ENCODE results near the gene ABCA12. TPM values are rescaled to one million over a fixed set of nuclear protein-coding genes. Genes with fewer than 3 reads are reported as not detected.

ABCA12 gene
- total RNA-seq, 2 experiments from 2014 or later, result not detected

DNA sequence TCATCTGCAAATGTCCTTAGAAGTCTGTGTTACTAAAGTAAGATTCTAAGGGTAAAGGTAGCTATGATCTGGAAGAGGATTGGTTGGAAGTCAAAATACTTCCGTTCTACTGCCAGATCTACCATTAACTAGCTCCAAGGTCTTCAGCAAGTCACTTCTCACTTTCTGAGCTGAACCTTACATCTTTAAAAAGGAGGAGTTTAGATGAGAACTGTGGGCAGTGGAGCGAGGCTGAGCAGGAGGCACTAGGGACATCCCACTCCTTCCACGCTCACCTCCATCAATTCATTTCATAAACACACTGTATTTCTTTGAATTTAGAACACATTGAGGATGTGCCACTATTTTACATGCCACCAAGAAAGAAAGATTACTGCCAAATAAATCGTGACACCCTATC lies 143.0 kb downstream of the ABCA12 start:
- POLR2A ChIA-PET, result no interaction called here
- H3K36me3 Mint-ChIP-seq (ENCODE audit: low read depth), result no peaks in the 10 kb centered on the region
- no peak for DNase-seq
- intact Hi-C loops (cut with DNase I, micrococcal nuclease), result no loop called here
- H3K9me3 ChIP-seq (ENCODE audit: control insufficient read depth in 1 of 2, insufficient read depth in 1 of 2, low read length in 2 of 2), result no peaks in the 10 kb centered on the region
- no peaks in the 10 kb centered on the region for H3K4me1 ChIP-seq (ENCODE audit: insufficient read depth, low read length)
- no peaks in the 10 kb centered on the region for H3K27me3 Mint-ChIP-seq
- H3K27ac Mint-ChIP-seq, result no peak overlapping the region
- TF ChIP-seq, protein P1, sequence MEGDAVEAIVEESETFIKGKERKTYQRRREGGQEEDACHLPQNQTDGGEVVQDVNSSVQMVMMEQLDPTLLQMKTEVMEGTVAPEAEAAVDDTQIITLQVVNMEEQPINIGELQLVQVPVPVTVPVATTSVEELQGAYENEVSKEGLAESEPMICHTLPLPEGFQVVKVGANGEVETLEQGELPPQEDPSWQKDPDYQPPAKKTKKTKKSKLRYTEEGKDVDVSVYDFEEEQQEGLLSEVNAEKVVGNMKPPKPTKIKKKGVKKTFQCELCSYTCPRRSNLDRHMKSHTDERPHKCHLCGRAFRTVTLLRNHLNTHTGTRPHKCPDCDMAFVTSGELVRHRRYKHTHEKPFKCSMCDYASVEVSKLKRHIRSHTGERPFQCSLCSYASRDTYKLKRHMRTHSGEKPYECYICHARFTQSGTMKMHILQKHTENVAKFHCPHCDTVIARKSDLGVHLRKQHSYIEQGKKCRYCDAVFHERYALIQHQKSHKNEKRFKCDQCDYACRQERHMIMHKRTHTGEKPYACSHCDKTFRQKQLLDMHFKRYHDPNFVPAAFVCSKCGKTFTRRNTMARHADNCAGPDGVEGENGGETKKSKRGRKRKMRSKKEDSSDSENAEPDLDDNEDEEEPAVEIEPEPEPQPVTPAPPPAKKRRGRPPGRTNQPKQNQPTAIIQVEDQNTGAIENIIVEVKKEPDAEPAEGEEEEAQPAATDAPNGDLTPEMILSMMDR (IDR thresholded peaks at IDR 0.05), result no peak
- H3K9me3 Mint-ChIP-seq, result no peaks in the 10 kb centered on the region
- no peaks in the 10 kb centered on the region for H3K27me3 ChIP-seq (ENCODE audit: control insufficient read depth in 1 of 2, insufficient read depth in 2 of 2, low read length in 2 of 2)
- no peak overlapping the region for H3K4me3 Mint-ChIP-seq
- no peak overlapping the region for H3K27ac ChIP-seq (ENCODE audit: low read depth in 1 of 2, low read length in 2 of 2)
- CTCF ChIA-PET, result no interaction called here
- ATAC-seq (ENCODE audit: poor library complexity), result no peak
- no peak overlapping the region for H3K4me3 ChIP-seq (ENCODE audit: low read length)
- no peaks in the 10 kb centered on the region for H3K36me3 ChIP-seq (ENCODE audit: insufficient read depth, low read length)
- H3K4me1 Mint-ChIP-seq (ENCODE audit: low read depth), result no peaks in the 10 kb centered on the region

- ATAC-seq (ENCODE audit: poor library complexity) (no peak), DNase-seq (no peak)
- Mint-ChIP-seq H3K4me1 (ENCODE audit: low read depth) (no peaks in the 10 kb centered on the region), H3K27me3 (no peaks in the 10 kb centered on the region), H3K36me3 (ENCODE audit: low read depth) (no peaks in the 10 kb centered on the region), H3K9me3 (no peaks in the 10 kb centered on the region), H3K4me3 (no peak overlapping the region), H3K27ac (no peak overlapping the region)
- TF ChIP-seq, protein P1 (IDR thresholded peaks at IDR 0.05), result no peak
- Histone ChIP-seq H3K36me3 (ENCODE audit: insufficient read depth, low read length) (no peaks in the 10 kb centered on the region), H3K27ac (ENCODE audit: low read depth in 1 of 2, low read length in 2 of 2) (no peak overlapping the region), H3K4me3 (ENCODE audit: low read length) (no peak overlapping the region), H3K4me1 (ENCODE audit: insufficient read depth, low read length) (no peaks in the 10 kb centered on the region), H3K27me3 (ENCODE audit: control insufficient read depth in 1 of 2, insufficient read depth in 2 of 2, low read length in 2 of 2) (no peaks in the 10 kb centered on the region), H3K9me3 (ENCODE audit: control insufficient read depth in 1 of 2, insufficient read depth in 1 of 2, low read length in 2 of 2) (no peaks in the 10 kb centered on the region)
- CTCF ChIA-PET, result no interaction called here
- intact Hi-C loops (cut with DNase I, micrococcal nuclease), result no loop called here
- POLR2A ChIA-PET, result no interaction called here
These were observed 145.5 kb downstream of the ABCA12 start for GRCh38 chr2:214992911-214993310.

DNA sequence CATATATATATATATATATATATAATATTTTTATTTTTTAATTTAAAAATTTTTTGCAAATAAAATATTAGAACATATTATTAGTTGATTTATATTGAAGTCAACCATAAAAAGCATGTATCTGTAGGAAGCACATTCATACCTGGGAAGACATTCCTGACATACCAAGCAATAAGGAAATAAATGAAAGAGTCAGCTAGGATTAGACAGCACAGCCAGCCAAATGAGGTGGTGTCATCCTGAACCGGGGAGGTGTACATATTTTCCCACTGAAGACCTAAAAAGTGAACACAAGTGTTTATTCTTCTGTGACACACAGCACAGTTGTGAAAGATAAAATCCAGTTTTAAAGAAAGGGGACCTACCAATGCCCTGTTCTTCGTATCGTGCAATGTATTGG lies 149.2 kb downstream of the ABCA12 start:
- intact Hi-C loops (cut with DNase I, micrococcal nuclease), result no loop called here
- no peak for DNase-seq
- H3K36me3 Mint-ChIP-seq (ENCODE audit: low read depth), result no peaks in the 10 kb centered on the region
- H3K9me3 Mint-ChIP-seq, result no peaks in the 10 kb centered on the region
- TF ChIP-seq, protein P1 (IDR thresholded peaks at IDR 0.05), result no peak
- no peaks in the 10 kb centered on the region for H3K9me3 ChIP-seq (ENCODE audit: control insufficient read depth in 1 of 2, insufficient read depth in 1 of 2, low read length in 2 of 2)
- H3K36me3 ChIP-seq (ENCODE audit: insufficient read depth, low read length), result no peaks in the 10 kb centered on the region
- H3K27me3 Mint-ChIP-seq, result no peaks in the 10 kb centered on the region
- no peak overlapping the region for H3K4me3 ChIP-seq (ENCODE audit: low read length)
- H3K4me1 ChIP-seq (ENCODE audit: insufficient read depth, low read length), result no peaks in the 10 kb centered on the region
- no peaks in the 10 kb centered on the region for H3K27me3 ChIP-seq (ENCODE audit: control insufficient read depth in 1 of 2, insufficient read depth in 2 of 2, low read length in 2 of 2)
- no peak for ATAC-seq (ENCODE audit: poor library complexity)
- H3K27ac ChIP-seq (ENCODE audit: low read depth in 1 of 2, low read length in 2 of 2), result no peak overlapping the region
- H3K27ac Mint-ChIP-seq, result no peak overlapping the region
- POLR2A ChIA-PET, result no interaction called here
- H3K4me3 Mint-ChIP-seq, result no peak overlapping the region
- CTCF ChIA-PET, result no interaction called here
- no peaks in the 10 kb centered on the region for H3K4me1 Mint-ChIP-seq (ENCODE audit: low read depth)
